HEK293 (cell line): ENCODE measurements around the gene CR1.

Source experiments
- ZFHX2 ChIP-seq: fragments of 450-650 bp; formaldehyde crosslinking; conservative IDR thresholded peaks from 2 replicates; pipeline ENCODE4 v1.5.1; 2016; ENCODE audit warnings: missing biosample characterization, missing genetic modification characterization
- ZFP3 ChIP-seq: fragments of 450-650 bp; formaldehyde crosslinking; IDR thresholded peaks from 2 replicates; pipeline ENCODE4 v1.5.1; 2016; ENCODE audit warnings: low read depth, missing biosample characterization, missing genetic modification characterization
- ZIC2 ChIP-seq: fragments of 450-650 bp; formaldehyde crosslinking; IDR thresholded peaks from 2 replicates; pipeline ENCODE4 v1.5.1; 2016; ENCODE audit warnings: missing biosample characterization, missing genetic modification characterization
- ZNF10 ChIP-seq: fragments of 450-650 bp; formaldehyde crosslinking; IDR thresholded peaks from 2 replicates; pipeline ENCODE4 v1.5.1; 2017; ENCODE audit warnings: missing biosample characterization, missing genetic modification characterization
- ZNF112 ChIP-seq: fragments of 450-650 bp; formaldehyde crosslinking; IDR thresholded peaks from 2 replicates; pipeline ENCODE4 v1.5.0; 2017; ENCODE audit warnings: missing biosample characterization, missing genetic modification characterization
- ZNF121 ChIP-seq: fragments of 450-650 bp; formaldehyde crosslinking; IDR thresholded peaks from 2 replicates; pipeline ENCODE4 v1.5.1; 2016; ENCODE audit warnings: missing biosample characterization, missing genetic modification characterization
- ZNF302 ChIP-seq: fragments of 450-650 bp; formaldehyde crosslinking; IDR thresholded peaks from 2 replicates; pipeline ENCODE4 v1.5.1; 2016; ENCODE audit warnings: missing biosample characterization, missing genetic modification characterization, low read depth
- ZNF529 ChIP-seq: fragments of 450-650 bp; formaldehyde crosslinking; IDR thresholded peaks from 2 replicates; pipeline ENCODE4 v1.5.1; 2017; ENCODE audit warnings: missing genetic modification characterization, missing biosample characterization; ENCODE audit not compliant: insufficient replicate concordance
- ZNF580 ChIP-seq: fragments of 450-650 bp; formaldehyde crosslinking; IDR thresholded peaks from 2 replicates; pipeline ENCODE4 v1.5.1; 2016; ENCODE audit warnings: missing biosample characterization, missing genetic modification characterization
- ZNF585B ChIP-seq: fragments of 450-650 bp; formaldehyde crosslinking; IDR thresholded peaks from 2 replicates; pipeline ENCODE4 v1.5.1; 2016; ENCODE audit warnings: missing biosample characterization, missing genetic modification characterization
- ZNF600 ChIP-seq: fragments of 450-650 bp; formaldehyde crosslinking; IDR thresholded peaks from 2 replicates; pipeline ENCODE4 v1.5.1; 2016; ENCODE audit warnings: missing biosample characterization, missing genetic modification characterization
- ZNF621 ChIP-seq: fragments of 450-650 bp; formaldehyde crosslinking; IDR thresholded peaks from 2 replicates; pipeline ENCODE4 v1.5.1; 2017; ENCODE audit warnings: missing biosample characterization, missing genetic modification characterization
- ZNF837 ChIP-seq: fragments of 450-650 bp; formaldehyde crosslinking; IDR thresholded peaks from 2 replicates; pipeline ENCODE4 v1.5.1; 2016; ENCODE audit warnings: missing biosample characterization, missing genetic modification characterization
- ZSCAN30 ChIP-seq: fragments of 450-650 bp; IDR thresholded peaks from 2 replicates; pipeline ENCODE4 v1.5.1; 2018; ENCODE audit warnings: missing biosample characterization, mild to moderate bottlenecking, missing genetic modification characterization, moderate library complexity
- TF ChIP-seq, protein P1 (sequence below): fragments of 450-650 bp; formaldehyde crosslinking; IDR thresholded peaks from 2 replicates; pipeline ENCODE4 v1.5.1; 2016; ENCODE audit warnings: missing biosample characterization, missing genetic modification characterization
- TF ChIP-seq, protein P2 (sequence below): fragments of 450-650 bp; formaldehyde crosslinking; IDR thresholded peaks from 2 replicates; pipeline ENCODE4 v1.5.1; 2017; ENCODE audit warnings: missing biosample characterization, missing genetic modification characterization
- TF ChIP-seq, protein P3 (sequence below): fragments of 450-650 bp; formaldehyde crosslinking; IDR thresholded peaks from 2 replicates; pipeline ENCODE4 v1.5.1; 2016; ENCODE audit warnings: missing biosample characterization, missing genetic modification characterization
- TF ChIP-seq, protein P4 (sequence below): fragments of 450-650 bp; formaldehyde crosslinking; IDR thresholded peaks from 2 replicates; pipeline ENCODE4 v1.5.1; 2017; ENCODE audit warnings: missing biosample characterization, missing genetic modification characterization

CR1 gene

GRCh38 chr1:207499573-207499972 is 3.6 kb downstream of the CR1 start (continued):
- TF ChIP-seq, protein P1, sequence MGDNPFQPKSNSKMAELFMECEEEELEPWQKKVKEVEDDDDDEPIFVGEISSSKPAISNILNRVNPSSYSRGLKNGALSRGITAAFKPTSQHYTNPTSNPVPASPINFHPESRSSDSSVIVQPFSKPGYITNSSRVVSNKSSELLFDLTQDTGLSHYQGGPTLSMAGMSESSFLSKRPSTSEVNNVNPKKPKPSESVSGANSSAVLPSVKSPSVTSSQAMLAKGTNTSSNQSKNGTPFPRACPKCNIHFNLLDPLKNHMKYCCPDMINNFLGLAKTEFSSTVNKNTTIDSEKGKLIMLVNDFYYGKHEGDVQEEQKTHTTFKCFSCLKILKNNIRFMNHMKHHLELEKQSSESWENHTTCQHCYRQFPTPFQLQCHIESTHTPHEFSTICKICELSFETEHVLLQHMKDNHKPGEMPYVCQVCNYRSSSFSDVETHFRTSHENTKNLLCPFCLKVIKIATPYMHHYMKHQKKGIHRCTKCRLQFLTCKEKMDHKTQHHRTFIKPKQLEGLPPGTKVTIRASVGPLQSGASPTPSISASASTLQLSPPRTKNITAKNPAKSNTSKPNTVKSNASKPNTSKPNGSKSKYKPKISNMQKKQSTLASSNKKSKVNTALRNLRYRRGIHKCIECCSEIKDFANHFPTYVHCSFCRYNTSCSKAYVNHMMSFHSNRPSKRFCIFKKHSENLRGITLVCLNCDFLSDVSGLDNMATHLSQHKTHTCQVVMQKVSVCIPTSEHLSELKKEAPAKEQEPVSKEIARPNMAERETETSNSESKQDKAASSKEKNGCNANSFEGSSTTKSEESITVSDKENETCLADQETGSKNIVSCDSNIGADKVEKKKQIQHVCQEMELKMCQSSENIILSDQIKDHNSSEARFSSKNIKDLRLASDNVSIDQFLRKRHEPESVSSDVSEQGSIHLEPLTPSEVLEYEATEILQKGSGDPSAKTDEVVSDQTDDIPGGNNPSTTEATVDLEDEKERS (tag by site-specific recombination), result no peak
- TF ChIP-seq ZIC2 (tag by site-specific recombination) (no peak), ZNF585B (no peak), ZNF529 (no peak), ZNF621 (tag by site-specific recombination) (no peak), ZFP3 (tag by site-specific recombination) (no peak), ZNF302 (tag by site-specific recombination) (no peak), ZNF121 (tag by site-specific recombination) (no peak), ZFHX2 (no peak), ZNF600 (tag by site-specific recombination) (0 out of 2 replicates have a peak, but pooled peaks have one; percentile 25), ZNF112 (tag by site-specific recombination) (no peak), ZNF580 (tag by site-specific recombination) (no peak), ZNF837 (no peak), ZSCAN30 (0 out of 2 replicates have a peak, but pooled peaks have one; percentile 21), ZNF10 (tag by site-specific recombination) (peak; percentile 46; the same call in 1 of the 2 replicates)
- TF ChIP-seq, protein P2, sequence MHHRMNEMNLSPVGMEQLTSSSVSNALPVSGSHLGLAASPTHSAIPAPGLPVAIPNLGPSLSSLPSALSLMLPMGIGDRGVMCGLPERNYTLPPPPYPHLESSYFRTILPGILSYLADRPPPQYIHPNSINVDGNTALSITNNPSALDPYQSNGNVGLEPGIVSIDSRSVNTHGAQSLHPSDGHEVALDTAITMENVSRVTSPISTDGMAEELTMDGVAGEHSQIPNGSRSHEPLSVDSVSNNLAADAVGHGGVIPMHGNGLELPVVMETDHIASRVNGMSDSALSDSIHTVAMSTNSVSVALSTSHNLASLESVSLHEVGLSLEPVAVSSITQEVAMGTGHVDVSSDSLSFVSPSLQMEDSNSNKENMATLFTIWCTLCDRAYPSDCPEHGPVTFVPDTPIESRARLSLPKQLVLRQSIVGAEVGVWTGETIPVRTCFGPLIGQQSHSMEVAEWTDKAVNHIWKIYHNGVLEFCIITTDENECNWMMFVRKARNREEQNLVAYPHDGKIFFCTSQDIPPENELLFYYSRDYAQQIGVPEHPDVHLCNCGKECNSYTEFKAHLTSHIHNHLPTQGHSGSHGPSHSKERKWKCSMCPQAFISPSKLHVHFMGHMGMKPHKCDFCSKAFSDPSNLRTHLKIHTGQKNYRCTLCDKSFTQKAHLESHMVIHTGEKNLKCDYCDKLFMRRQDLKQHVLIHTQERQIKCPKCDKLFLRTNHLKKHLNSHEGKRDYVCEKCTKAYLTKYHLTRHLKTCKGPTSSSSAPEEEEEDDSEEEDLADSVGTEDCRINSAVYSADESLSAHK (tag by site-specific recombination), result no peak
- TF ChIP-seq, protein P3, sequence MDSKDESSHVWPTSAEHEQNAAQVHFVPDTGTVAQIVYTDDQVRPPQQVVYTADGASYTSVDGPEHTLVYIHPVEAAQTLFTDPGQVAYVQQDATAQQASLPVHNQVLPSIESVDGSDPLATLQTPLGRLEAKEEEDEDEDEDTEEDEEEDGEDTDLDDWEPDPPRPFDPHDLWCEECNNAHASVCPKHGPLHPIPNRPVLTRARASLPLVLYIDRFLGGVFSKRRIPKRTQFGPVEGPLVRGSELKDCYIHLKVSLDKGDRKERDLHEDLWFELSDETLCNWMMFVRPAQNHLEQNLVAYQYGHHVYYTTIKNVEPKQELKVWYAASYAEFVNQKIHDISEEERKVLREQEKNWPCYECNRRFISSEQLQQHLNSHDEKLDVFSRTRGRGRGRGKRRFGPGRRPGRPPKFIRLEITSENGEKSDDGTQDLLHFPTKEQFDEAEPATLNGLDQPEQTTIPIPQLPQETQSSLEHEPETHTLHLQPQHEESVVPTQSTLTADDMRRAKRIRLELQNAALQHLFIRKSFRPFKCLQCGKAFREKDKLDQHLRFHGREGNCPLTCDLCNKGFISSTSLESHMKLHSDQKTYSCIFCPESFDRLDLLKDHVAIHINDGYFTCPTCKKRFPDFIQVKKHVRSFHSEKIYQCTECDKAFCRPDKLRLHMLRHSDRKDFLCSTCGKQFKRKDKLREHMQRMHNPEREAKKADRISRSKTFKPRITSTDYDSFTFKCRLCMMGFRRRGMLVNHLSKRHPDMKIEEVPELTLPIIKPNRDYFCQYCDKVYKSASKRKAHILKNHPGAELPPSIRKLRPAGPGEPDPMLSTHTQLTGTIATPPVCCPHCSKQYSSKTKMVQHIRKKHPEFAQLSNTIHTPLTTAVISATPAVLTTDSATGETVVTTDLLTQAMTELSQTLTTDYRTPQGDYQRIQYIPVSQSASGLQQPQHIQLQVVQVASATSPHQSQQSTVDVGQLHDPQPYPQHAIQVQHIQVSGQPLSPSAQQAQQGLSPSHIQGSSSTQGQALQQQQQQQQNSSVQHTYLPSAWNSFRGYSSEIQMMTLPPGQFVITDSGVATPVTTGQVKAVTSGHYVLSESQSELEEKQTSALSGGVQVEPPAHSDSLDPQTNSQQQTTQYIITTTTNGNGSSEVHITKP (tag by site-specific recombination), result peak; percentile 41
- TF ChIP-seq, protein P4, sequence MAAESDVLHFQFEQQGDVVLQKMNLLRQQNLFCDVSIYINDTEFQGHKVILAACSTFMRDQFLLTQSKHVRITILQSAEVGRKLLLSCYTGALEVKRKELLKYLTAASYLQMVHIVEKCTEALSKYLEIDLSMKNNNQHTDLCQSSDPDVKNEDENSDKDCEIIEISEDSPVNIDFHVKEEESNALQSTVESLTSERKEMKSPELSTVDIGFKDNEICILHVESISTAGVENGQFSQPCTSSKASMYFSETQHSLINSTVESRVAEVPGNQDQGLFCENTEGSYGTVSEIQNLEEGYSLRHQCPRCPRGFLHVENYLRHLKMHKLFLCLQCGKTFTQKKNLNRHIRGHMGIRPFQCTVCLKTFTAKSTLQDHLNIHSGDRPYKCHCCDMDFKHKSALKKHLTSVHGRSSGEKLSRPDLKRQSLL, result no peak
